ENCODE results near the gene CELF5. TPM values are rescaled to one million over a fixed set of nuclear protein-coding genes. Genes with fewer than 3 reads are reported as not detected.
"Not testable (repeated sequence)": the region's sequence is repeated elsewhere in the genome, so short reads cannot be mapped to it uniquely, and the experiment has no call there.

CELF5 gene
- total RNA-seq, 4 donors from 2014 or later: 0.27 to 0.48 TPM; not detected in 2

DNA sequence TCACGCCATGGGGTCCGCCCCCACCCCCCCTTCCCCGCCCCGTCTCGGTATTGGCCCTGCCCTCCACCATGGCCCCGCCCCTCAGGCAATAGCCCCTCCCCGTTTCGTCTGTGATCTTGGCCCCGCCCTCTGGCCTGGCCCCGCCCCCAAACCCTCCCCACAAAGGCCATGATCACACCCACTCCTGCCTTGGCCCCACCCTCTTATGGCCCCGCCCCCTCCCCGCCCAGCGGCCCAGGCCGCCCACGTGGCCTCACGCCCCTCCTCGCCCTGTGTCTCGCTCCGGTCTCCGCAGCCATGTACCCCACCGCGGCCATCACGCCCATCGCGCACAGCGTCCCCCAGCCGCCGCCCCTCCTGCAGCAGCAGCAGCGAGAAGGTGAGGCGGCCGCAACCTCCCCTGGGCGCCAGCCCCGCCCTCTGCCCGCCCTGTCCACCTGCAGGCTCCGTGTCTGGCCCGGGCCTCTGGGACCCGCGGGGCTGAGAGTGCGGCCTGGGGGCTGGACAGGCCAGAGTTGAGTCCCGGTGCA is 61.3 kb downstream of the CELF5 start:
- Histone ChIP-seq H3K36me3 (no peaks in the 10 kb centered on the region), H3K4me1 (peaks cover 0 to 16% (median 6%) of the 10 kb centered on the region in 4 donors), H3K9me3 (no peaks in the 10 kb centered on the region), H3K4me3 (peak overlapping the region in 3 of 4 donors; percentile 6 to 34 (median 34)), H3K27me3 (peaks cover 74% of the 10 kb centered on the region), H3K27ac (peak overlapping the region in 1 of 4 donors; percentile 30)
- DNase-seq: no peak
- intact Hi-C loops (cut with DNase I; ENCODE audit: low total_unique reads) (no loop called here), in situ Hi-C loops (cut with MboI; ENCODE audit: low pct_ligation_motif_present in 1 of 4, low pct_unique_long_range_greater_than_20kb in 1 of 4, low sequenced_read_pairs in 3 of 4) (no loop called here)
- 5% methylated on average over 28 of the region's 40 CpGs; no CpG with 5 or more reads in 1 of the 2 donors for WGBS, 2 donors (ENCODE audit: low coverage in 1 of 2)
- TF ChIP-seq, protein P1, sequence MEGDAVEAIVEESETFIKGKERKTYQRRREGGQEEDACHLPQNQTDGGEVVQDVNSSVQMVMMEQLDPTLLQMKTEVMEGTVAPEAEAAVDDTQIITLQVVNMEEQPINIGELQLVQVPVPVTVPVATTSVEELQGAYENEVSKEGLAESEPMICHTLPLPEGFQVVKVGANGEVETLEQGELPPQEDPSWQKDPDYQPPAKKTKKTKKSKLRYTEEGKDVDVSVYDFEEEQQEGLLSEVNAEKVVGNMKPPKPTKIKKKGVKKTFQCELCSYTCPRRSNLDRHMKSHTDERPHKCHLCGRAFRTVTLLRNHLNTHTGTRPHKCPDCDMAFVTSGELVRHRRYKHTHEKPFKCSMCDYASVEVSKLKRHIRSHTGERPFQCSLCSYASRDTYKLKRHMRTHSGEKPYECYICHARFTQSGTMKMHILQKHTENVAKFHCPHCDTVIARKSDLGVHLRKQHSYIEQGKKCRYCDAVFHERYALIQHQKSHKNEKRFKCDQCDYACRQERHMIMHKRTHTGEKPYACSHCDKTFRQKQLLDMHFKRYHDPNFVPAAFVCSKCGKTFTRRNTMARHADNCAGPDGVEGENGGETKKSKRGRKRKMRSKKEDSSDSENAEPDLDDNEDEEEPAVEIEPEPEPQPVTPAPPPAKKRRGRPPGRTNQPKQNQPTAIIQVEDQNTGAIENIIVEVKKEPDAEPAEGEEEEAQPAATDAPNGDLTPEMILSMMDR (IDR thresholded peaks at IDR 0.05): no peak
- TF ChIP-seq POLR2AphosphoS5 (IDR thresholded peaks at IDR 0.05) (no peak), EP300 (IDR thresholded peaks at IDR 0.05; ENCODE audit: low read depth) (no peak), POLR2A (IDR thresholded peaks at IDR 0.05) (no peak)

DNA sequence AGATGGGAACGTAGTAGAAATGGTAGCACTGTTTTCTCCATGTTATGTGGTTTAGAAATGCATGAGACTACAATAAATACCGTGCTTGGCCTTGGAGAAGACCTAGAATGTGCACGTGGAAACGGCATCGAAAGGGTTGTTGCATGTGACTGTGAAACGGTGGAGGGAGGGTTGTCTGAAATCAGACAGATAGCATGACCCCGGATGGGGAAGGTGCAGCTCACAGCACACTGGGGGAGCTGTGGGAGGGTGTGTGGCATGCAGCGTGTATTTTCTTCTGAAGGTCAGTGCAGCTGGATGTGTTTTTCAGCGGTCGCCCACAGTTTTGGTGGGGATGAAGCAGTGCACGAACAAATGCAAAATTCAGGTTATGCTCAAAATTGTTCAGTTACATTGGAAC is 63.4 kb downstream of the CELF5 start:
- Histone ChIP-seq H3K27ac (no peak overlapping the region), H3K36me3 (no peaks in the 10 kb centered on the region), H3K27me3 (peaks cover 75% of the 10 kb centered on the region), H3K4me3 (no peak overlapping the region), H3K4me1 (peaks cover 0 to 16% (median 7%) of the 10 kb centered on the region in 4 donors), H3K9me3 (no peaks in the 10 kb centered on the region)
- no peak for DNase-seq
- 48 to 59% methylated on average over 11 of the region's 11 CpGs for WGBS, 2 donors (ENCODE audit: low coverage in 1 of 2)
- no peak for TF ChIP-seq POLR2A (IDR thresholded peaks at IDR 0.05)
- TF ChIP-seq, protein P1 (IDR thresholded peaks at IDR 0.05): no peak
- no peak for TF ChIP-seq EP300 (IDR thresholded peaks at IDR 0.05; ENCODE audit: low read depth)
- intact Hi-C loops (cut with DNase I; ENCODE audit: low total_unique reads): no loop called here
- in situ Hi-C loops (cut with MboI; ENCODE audit: low pct_ligation_motif_present in 1 of 4, low pct_unique_long_range_greater_than_20kb in 1 of 4, low sequenced_read_pairs in 3 of 4): no loop called here

DNA sequence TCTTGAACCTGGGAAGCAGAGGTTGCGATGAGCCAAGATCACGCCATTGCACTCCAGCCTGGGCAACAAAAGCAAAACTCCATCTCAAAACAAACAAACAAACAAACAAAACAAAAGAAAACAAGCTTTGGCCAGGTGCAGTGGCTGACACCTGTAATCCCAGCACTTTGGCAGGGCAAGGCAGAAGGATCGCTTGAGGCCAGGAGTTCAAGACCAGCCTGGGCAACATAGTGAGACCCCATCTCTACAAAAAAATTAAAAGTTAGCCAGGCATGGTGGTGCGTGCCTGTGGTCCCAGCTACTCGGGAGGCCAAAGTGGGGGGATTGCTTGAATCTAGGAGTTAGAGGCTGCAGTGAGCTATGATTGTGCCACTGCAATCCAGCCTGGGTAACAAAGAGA is 64.0 kb downstream of the CELF5 start:
- 79 to 83% methylated on average over 3 to 5 of the region's 5 CpGs for WGBS, 2 donors (ENCODE audit: low coverage in 1 of 2)
- in situ Hi-C loops (cut with MboI; ENCODE audit: low pct_ligation_motif_present in 1 of 4, low pct_unique_long_range_greater_than_20kb in 1 of 4, low sequenced_read_pairs in 3 of 4); H3K27ac ChIP-seq; H3K4me3 ChIP-seq; intact Hi-C loops (cut with DNase I; ENCODE audit: low total_unique reads); H3K36me3 ChIP-seq; H3K9me3 ChIP-seq; DNase-seq: not testable (repeated sequence)
- H3K27me3 ChIP-seq: peaks cover 74% of the 10 kb centered on the region
- H3K4me1 ChIP-seq: peaks cover 0 to 20% (median 11%) of the 10 kb centered on the region in 4 donors

DNA sequence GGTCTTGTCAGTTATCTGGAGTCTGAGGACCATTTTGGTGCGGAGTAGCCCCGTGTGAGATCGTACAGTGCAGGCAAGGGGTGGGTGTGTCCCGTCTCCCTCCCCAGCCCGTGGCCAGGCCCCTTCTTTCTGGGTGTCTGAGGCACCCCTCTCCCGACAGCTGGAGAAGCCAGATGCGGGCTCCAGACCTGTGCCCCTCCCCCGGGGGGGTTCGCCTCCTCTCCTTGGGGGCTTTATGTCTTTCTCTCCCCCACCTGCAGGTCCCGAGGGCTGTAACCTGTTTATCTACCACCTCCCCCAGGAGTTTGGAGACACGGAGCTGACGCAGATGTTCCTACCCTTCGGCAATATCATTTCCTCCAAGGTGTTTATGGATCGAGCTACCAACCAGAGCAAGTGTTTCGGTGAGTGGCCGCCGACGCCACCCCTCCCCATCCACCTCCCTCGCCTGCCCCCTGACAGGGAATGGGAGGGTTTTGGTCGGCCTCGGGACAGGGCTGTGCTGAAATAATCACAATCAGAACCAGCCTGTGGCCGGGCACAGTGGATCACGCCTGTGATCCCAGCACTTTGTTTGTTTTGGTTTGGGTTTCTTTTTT is 65.6 kb downstream of the CELF5 start:
- no peak for TF ChIP-seq POLR2A (IDR thresholded peaks at IDR 0.05)
- no peak for TF ChIP-seq POLR2AphosphoS5 (IDR thresholded peaks at IDR 0.05)
- TF ChIP-seq EP300 (IDR thresholded peaks at IDR 0.05; ENCODE audit: low read depth): no peak
- 30 to 39% methylated on average over 2 to 23 of the region's 23 CpGs for WGBS, 2 donors (ENCODE audit: low coverage in 1 of 2)
- intact Hi-C loops (cut with DNase I; ENCODE audit: low total_unique reads) (no loop called here), in situ Hi-C loops (cut with MboI; ENCODE audit: low pct_ligation_motif_present in 1 of 4, low pct_unique_long_range_greater_than_20kb in 1 of 4, low sequenced_read_pairs in 3 of 4) (no loop called here)
- no peaks in the 10 kb centered on the region for H3K36me3 ChIP-seq
- H3K4me3 ChIP-seq: no peak overlapping the region
- peaks cover 73% of the 10 kb centered on the region for H3K27me3 ChIP-seq
- no peak overlapping the region for H3K27ac ChIP-seq
- H3K4me1 ChIP-seq: peaks cover 0 to 11% (median 6%) of the 10 kb centered on the region in 4 donors
- no peaks in the 10 kb centered on the region for H3K9me3 ChIP-seq
- no peak for DNase-seq

DNA sequence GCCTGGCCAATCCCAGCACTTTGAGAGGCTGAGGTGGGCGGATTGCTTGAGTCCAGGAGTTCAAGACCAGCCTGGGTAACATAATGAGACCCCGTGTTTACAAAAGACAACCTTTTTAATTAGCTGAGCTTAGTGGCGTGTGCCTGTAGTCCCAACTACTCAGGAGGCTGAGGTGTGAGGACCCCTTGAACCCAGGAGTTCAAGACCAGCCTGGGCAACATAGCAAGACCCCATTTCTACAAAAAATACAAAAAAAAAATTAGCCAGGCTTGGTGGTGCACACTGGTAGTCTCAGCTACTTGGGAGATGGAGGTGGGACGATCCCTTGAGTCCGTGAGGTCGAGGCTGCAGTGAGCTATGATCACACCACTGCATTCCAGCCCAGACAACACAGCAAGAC is 66.4 kb downstream of the CELF5 start:
- H3K9me3 ChIP-seq; intact Hi-C loops (cut with DNase I; ENCODE audit: low total_unique reads); H3K4me3 ChIP-seq; H3K27ac ChIP-seq; H3K36me3 ChIP-seq; in situ Hi-C loops (cut with MboI; ENCODE audit: low pct_ligation_motif_present in 1 of 4, low pct_unique_long_range_greater_than_20kb in 1 of 4, low sequenced_read_pairs in 3 of 4); H3K4me1 ChIP-seq; DNase-seq: not testable (repeated sequence)
- WGBS, 2 donors (ENCODE audit: low coverage in 1 of 2): 85% methylated on average over 3 to 6 of the region's 6 CpGs
- H3K27me3 ChIP-seq: peaks cover 73% of the 10 kb centered on the region

All from transverse colon (tissue), 4 donors.